ENCODE data around the gene NPEPPS. TPM values are rescaled to one million over a fixed set of nuclear protein-coding genes. Genes with fewer than 3 reads are reported as not detected.
A peak's percentile ranks its signal among the peaks of the same experiment; 100 is the strongest.

NPEPPS gene
- total RNA-seq, 5 donors from 2014 or later (not counting 1 experiment from before 2014, with no cell fraction given), result 92.7 to 106 (median 97.4) TPM

- H3K9me3 ChIP-seq, result no peaks in the 10 kb centered on the region
- no peaks in the 10 kb centered on the region for H3K27me3 ChIP-seq (replicated peaks in 1 of 2; ENCODE audit: control insufficient read depth in 2 of 2, extremely low read depth in 1 of 2, insufficient read depth in 2 of 2, low read length in 1 of 2)
- no peak overlapping the region for H3K4me3 ChIP-seq (ENCODE audit: control insufficient read depth in 1 of 2, extremely low read depth in 1 of 2, low read length in 1 of 2)
- no peaks in the 10 kb centered on the region for H3K27me3 Mint-ChIP-seq
- no peaks in the 10 kb centered on the region for H3K9me3 Mint-ChIP-seq
- ChIA-PET POLR2A (no interaction called here), CTCF (no interaction called here)
- peaks cover 5 to 13% (median 5%) of the 10 kb centered on the region in 3 donors for H3K4me1 Mint-ChIP-seq
- ATAC-seq (replicated peaks in 1 of 4) (no peak), DNase-seq (no peak)
- no peak overlapping the region for H3K4me3 Mint-ChIP-seq
- peaks cover 4% of the 10 kb centered on the region for H3K36me3 Mint-ChIP-seq
- 100% methylated on average over 1 of the region's 4 CpGs for WGBS (ENCODE audit: insufficient coverage)
- no peak overlapping the region for H3K27ac ChIP-seq (ENCODE audit: low read length)
- peaks cover 0 to 6% of the 10 kb centered on the region in 2 experiments for H3K4me1 ChIP-seq (ENCODE audit: control insufficient read depth in 1 of 2, extremely low read depth in 1 of 2, insufficient read depth in 2 of 2, low read length in 2 of 2)
- no peak overlapping the region for H3K27ac Mint-ChIP-seq
- H3K36me3 ChIP-seq (ENCODE audit: control insufficient read depth in 2 of 2, extremely low read depth in 1 of 2, insufficient read depth in 1 of 2, low read length in 1 of 2), result peaks cover 0 to 5% of the 10 kb centered on the region in 2 donors
Observed at GRCh38 chr17:47641202-47641601, 110.3 kb downstream of the NPEPPS start.

DNA sequence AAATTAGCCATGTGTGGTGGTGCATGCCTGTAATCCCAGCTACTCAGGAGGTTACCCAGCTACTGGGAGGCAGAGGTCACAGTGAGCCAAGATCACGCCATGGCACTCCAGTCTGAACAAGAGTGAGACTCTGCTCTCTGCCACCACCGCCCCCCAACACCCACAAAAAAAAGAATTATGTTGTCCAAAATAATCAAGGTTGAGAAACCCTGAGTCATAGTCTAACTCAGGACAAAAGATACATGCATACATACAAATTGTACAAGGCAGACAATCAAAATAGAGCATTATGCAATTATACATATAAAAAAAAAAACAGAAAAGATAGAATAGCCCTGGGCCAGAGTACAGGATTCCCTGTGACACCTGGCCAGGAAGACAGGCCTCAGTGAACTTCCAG lies 112.2 kb downstream of the NPEPPS start:
- WGBS (ENCODE audit: insufficient coverage), result 100% methylated on average over 1 of the region's 2 CpGs
- H3K36me3 Mint-ChIP-seq, result no peaks in the 10 kb centered on the region
- ATAC-seq (replicated peaks in 1 of 4), result no peak
- H3K4me1 Mint-ChIP-seq, result peaks cover 0 to 13% (median 7%) of the 10 kb centered on the region in 3 donors
- no peaks in the 10 kb centered on the region for H3K9me3 ChIP-seq
- ChIA-PET POLR2A (no interaction called here), CTCF (interaction anchor here (0.6 to 0.7 kb wide), 2 partner anchors 29 to 459 kb away, joined by 3 to 6 read pairs; no protein-coding TSS in a partner anchor)
- H3K27me3 ChIP-seq (replicated peaks in 1 of 2; ENCODE audit: control insufficient read depth in 2 of 2, extremely low read depth in 1 of 2, insufficient read depth in 2 of 2, low read length in 1 of 2), result no peaks in the 10 kb centered on the region
- peaks cover 0 to 5% of the 10 kb centered on the region in 2 experiments for H3K4me1 ChIP-seq (ENCODE audit: control insufficient read depth in 1 of 2, extremely low read depth in 1 of 2, insufficient read depth in 2 of 2, low read length in 2 of 2)
- H3K27ac Mint-ChIP-seq, result no peak overlapping the region
- H3K4me3 Mint-ChIP-seq, result no peak overlapping the region
- no peaks in the 10 kb centered on the region for H3K9me3 Mint-ChIP-seq
- no peak for DNase-seq
- H3K27ac ChIP-seq (ENCODE audit: low read length), result no peak overlapping the region
- no peaks in the 10 kb centered on the region for H3K36me3 ChIP-seq (ENCODE audit: control insufficient read depth in 2 of 2, extremely low read depth in 1 of 2, insufficient read depth in 1 of 2, low read length in 1 of 2)
- no peaks in the 10 kb centered on the region for H3K27me3 Mint-ChIP-seq
- H3K4me3 ChIP-seq (ENCODE audit: control insufficient read depth in 1 of 2, extremely low read depth in 1 of 2, low read length in 1 of 2), result no peak overlapping the region

- no peak overlapping the region for H3K27ac Mint-ChIP-seq
- peaks cover 11 to 20% (median 14%) of the 10 kb centered on the region in 3 donors for H3K4me1 Mint-ChIP-seq
- Histone ChIP-seq H3K36me3 (ENCODE audit: control insufficient read depth in 2 of 2, extremely low read depth in 1 of 2, insufficient read depth in 1 of 2, low read length in 1 of 2) (no peaks in the 10 kb centered on the region), H3K27ac (ENCODE audit: low read length) (no peak overlapping the region), H3K9me3 (no peaks in the 10 kb centered on the region), H3K4me1 (ENCODE audit: control insufficient read depth in 1 of 2, extremely low read depth in 1 of 2, insufficient read depth in 2 of 2, low read length in 2 of 2) (peaks cover 5 to 15% of the 10 kb centered on the region in 2 experiments), H3K27me3 (replicated peaks in 1 of 2; ENCODE audit: control insufficient read depth in 2 of 2, extremely low read depth in 1 of 2, insufficient read depth in 2 of 2, low read length in 1 of 2) (no peaks in the 10 kb centered on the region), H3K4me3 (ENCODE audit: control insufficient read depth in 1 of 2, extremely low read depth in 1 of 2, low read length in 1 of 2) (no peak overlapping the region)
- H3K36me3 Mint-ChIP-seq, result no peaks in the 10 kb centered on the region
- H3K9me3 Mint-ChIP-seq, result no peaks in the 10 kb centered on the region
- ATAC-seq (replicated peaks in 1 of 4), result no peak
- ChIA-PET CTCF (interaction anchor here in 1 of 2 donors (0.6 to 0.7 kb wide), 2 partner anchors 30 to 230 kb away, joined by 3 to 6 read pairs; no protein-coding TSS in a partner anchor), POLR2A (interaction anchor here (0.5 to 0.7 kb wide), 3 partner anchors 28 to 541 kb away, joined by 3 read pairs; partner anchors contain the start of gene PNPO (in 1 of the 2))
- no peak for DNase-seq
- no peak overlapping the region for H3K4me3 Mint-ChIP-seq
- H3K27me3 Mint-ChIP-seq, result no peaks in the 10 kb centered on the region
- 91% methylated on average over 4 of the region's 5 CpGs for WGBS (ENCODE audit: insufficient coverage)
Observed at GRCh38 chr17:47644324-47644723, 113.4 kb downstream of the NPEPPS start.

GRCh38 chr17:47649153-47649971 lies 118.5 kb downstream of the NPEPPS start, which contains the start of gene KPNB1:
Gene KPNB1, plus strand, starts transcription at chr17:47649919. Its CDS starts 326 bp downstream, at chr17:47650245.
- peak; percentile 94 to 99 (median 96) for DNase-seq
- Histone ChIP-seq H3K4me1 (ENCODE audit: control insufficient read depth in 1 of 2, extremely low read depth in 1 of 2, insufficient read depth in 2 of 2, low read length in 2 of 2) (peaks cover 15 to 31% of the 10 kb centered on the region in 2 experiments), H3K36me3 (ENCODE audit: control insufficient read depth in 2 of 2, extremely low read depth in 1 of 2, insufficient read depth in 1 of 2, low read length in 1 of 2) (peaks cover 0 to 18% of the 10 kb centered on the region in 2 donors), H3K27ac (ENCODE audit: low read length) (peak within 1 kb of the TSS; percentile 66), H3K27me3 (replicated peaks in 1 of 2; ENCODE audit: control insufficient read depth in 2 of 2, extremely low read depth in 1 of 2, insufficient read depth in 2 of 2, low read length in 1 of 2) (no peaks in the 10 kb centered on the region), H3K9me3 (no peaks in the 10 kb centered on the region), H3K4me3 (ENCODE audit: control insufficient read depth in 1 of 2, extremely low read depth in 1 of 2, low read length in 1 of 2) (peak within 1 kb of the TSS; percentile 74 to 87)
- Mint-ChIP-seq H3K27me3 (no peaks in the 10 kb centered on the region), H3K4me1 (peaks cover 46 to 55% (median 47%) of the 10 kb centered on the region in 3 donors), H3K9me3 (no peaks in the 10 kb centered on the region), H3K4me3 (peak within 1 kb of the TSS; percentile 87 to 100 (median 91)), H3K27ac (peak within 1 kb of the TSS; percentile 95 to 100), H3K36me3 (peaks cover 18% of the 10 kb centered on the region)
- CTCF ChIA-PET, result interaction anchor here (0.5 to 3.3 kb wide), 22 partner anchors 9 to 1456 kb away, joined by 3 to 15 read pairs (median 3); partner anchors contain the start of genes CDK5RAP3 (in 1 of the 2), KANSL1 (in 1 of the 2), LRRC46 (in 1 of the 2) and MRPL10 (in 1 of the 2)
- ATAC-seq (replicated peaks in 1 of 4), result peak; percentile 80 to 84 (median 83)
- under 1% methylated on average over 64 of the region's 74 CpGs for WGBS (ENCODE audit: insufficient coverage)
- POLR2A ChIA-PET, result interaction anchor here (0.5 to 2.3 kb wide), 6 partner anchors 10 to 976 kb away, joined by 3 to 11 read pairs (median 6); partner anchors contain the start of gene TBX21 (in 1 of the 2)

- DNase-seq (peak in 7 of 35 experiments; percentile 20 to 70 (median 40)), ATAC-seq (replicated peaks in 1 of 4) (peak; percentile 7 to 10 (median 8))
- Mint-ChIP-seq H3K4me1 (peaks cover 53 to 58% (median 54%) of the 10 kb centered on the region in 3 donors), H3K27ac (peak overlapping the region; percentile 95 to 100), H3K4me3 (peak overlapping the region; percentile 87 to 100 (median 91)), H3K9me3 (no peaks in the 10 kb centered on the region), H3K27me3 (no peaks in the 10 kb centered on the region), H3K36me3 (peaks cover 23% of the 10 kb centered on the region)
- WGBS (ENCODE audit: insufficient coverage), result no CpG with 5 or more reads among the region's 48 CpGs
- Histone ChIP-seq H3K4me3 (ENCODE audit: control insufficient read depth in 1 of 2, extremely low read depth in 1 of 2, low read length in 1 of 2) (peak overlapping the region; percentile 74 to 87), H3K4me1 (ENCODE audit: control insufficient read depth in 1 of 2, extremely low read depth in 1 of 2, insufficient read depth in 2 of 2, low read length in 2 of 2) (peaks cover 18 to 36% of the 10 kb centered on the region in 2 experiments), H3K27me3 (replicated peaks in 1 of 2; ENCODE audit: control insufficient read depth in 2 of 2, extremely low read depth in 1 of 2, insufficient read depth in 2 of 2, low read length in 1 of 2) (no peaks in the 10 kb centered on the region), H3K9me3 (no peaks in the 10 kb centered on the region), H3K27ac (ENCODE audit: low read length) (peak overlapping the region; percentile 57), H3K36me3 (ENCODE audit: control insufficient read depth in 2 of 2, extremely low read depth in 1 of 2, insufficient read depth in 1 of 2, low read length in 1 of 2) (peaks cover 0 to 25% of the 10 kb centered on the region in 2 donors)
- CTCF ChIA-PET, result interaction anchor here (0.7 to 3.3 kb wide), 13 partner anchors 9 to 1457 kb away, joined by 3 to 15 read pairs (median 3); partner anchors contain the start of genes CDK5RAP3 (in 1 of the 2), KANSL1 (in 1 of the 2), LRRC46 (in 1 of the 2) and MRPL10 (in 1 of the 2)
- POLR2A ChIA-PET, result interaction anchor here (0.6 to 2.3 kb wide), 3 partner anchors 13 to 83 kb away, joined by 4 to 11 read pairs (median 4); partner anchors contain the start of gene TBX21 (in 1 of the 2)
Observed at GRCh38 chr17:47649972-47650524, 119.1 kb downstream of the NPEPPS start.

All from T-cell (primary cell).